ENCODE results near the gene ZNF77.

GRCh38 chr19:2978166-2978767, 33.5 kb upstream of the ZNF77 start:
- TF ChIP-seq USF2 (IDR thresholded peaks at IDR 0.05; ENCODE audit: borderline replicate concordance, low read depth, low read length) (no peak), SMC3 (IDR thresholded peaks at IDR 0.05; ENCODE audit: low read depth, low read length) (no peak), GABPA (IDR thresholded peaks at IDR 0.05; ENCODE audit: low read depth) (no peak), EP300 (IDR thresholded peaks at IDR 0.05; ENCODE audit: borderline replicate concordance in 1 of 2, low read depth in 1 of 2, low read length in 1 of 2) (no peak), CTCF (IDR thresholded peaks at IDR 0.05) (no peak), POLR2AphosphoS5 (IDR thresholded peaks at IDR 0.05; ENCODE audit: low read depth, low read length) (no peak), FOXM1 (IDR thresholded peaks at IDR 0.05; ENCODE audit: low read depth) (no peak), REST (IDR thresholded peaks at IDR 0.05; ENCODE audit: low read depth, low read length) (no peak), PBX3 (IDR thresholded peaks at IDR 0.05) (no peak), IRF3 (IDR thresholded peaks at IDR 0.05; ENCODE audit: low read depth, low read length) (no peak), ZBTB33 (IDR thresholded peaks at IDR 0.05; ENCODE audit: borderline replicate concordance, low read depth) (no peak), RCOR1 (IDR thresholded peaks at IDR 0.05; ENCODE audit: low read length) (no peak), MAX (IDR thresholded peaks at IDR 0.05; ENCODE audit: low read depth) (no peak)
